PFSK-1 (cell line): ENCODE data around the gene ZNF320.

Experiments used
- FOXP2 ChIP-seq: optimal IDR thresholded peaks from 2 replicates; pipeline ENCODE3; 2011; ENCODE audit warnings: borderline replicate concordance, control low read depth, inconsistent platforms; ENCODE audit not compliant: insufficient read depth; ENCODE audit errors: extremely low read length, extremely low read depth
- POLR2AphosphoS5 ChIP-seq: IDR thresholded peaks from 2 replicates; pipeline ENCODE4 v1.6.1; 2012; ENCODE audit warnings: low read depth, mild to moderate bottlenecking, control low read depth, low read length, moderate library complexity
- REST ChIP-seq, 2 experiments: IDR thresholded peaks; 2 replicates each; pipeline versions ENCODE4 v1.6.1 to v1.8.0; 2011 to 2012; ENCODE audit warnings: low read depth in 2 of 2, low read length in 2 of 2, control low read depth in 1 of 2, inconsistent platforms in 1 of 2, mild to moderate bottlenecking in 1 of 2, moderate library complexity in 1 of 2; ENCODE audit not compliant: insufficient read depth in 1 of 2
- SIN3A ChIP-seq: IDR thresholded peaks from 2 replicates; pipeline ENCODE4 v1.6.1; 2012; ENCODE audit warnings: mild to moderate bottlenecking, low read length, moderate library complexity, borderline replicate concordance; ENCODE audit not compliant: insufficient read depth
- TAF1 ChIP-seq: IDR thresholded peaks from 2 replicates; pipeline ENCODE4 v1.6.1; 2012; ENCODE audit warnings: low read length, control low read depth, borderline replicate concordance; ENCODE audit not compliant: insufficient read depth

The ZNF320 gene

GRCh38 chr19:52936151-52936953 lies 38.9 kb upstream of the ZNF320 start:
- TF ChIP-seq POLR2AphosphoS5 (no peak), REST (IDR thresholded peaks at IDR 0.05; ENCODE audit: insufficient read depth in 1 of 2, low read depth in 2 of 2, low read length in 2 of 2) (no peak), FOXP2 (no peak), TAF1 (no peak), SIN3A (no peak)

- TF ChIP-seq SIN3A (no peak), POLR2AphosphoS5 (no peak), REST (IDR thresholded peaks at IDR 0.05; ENCODE audit: insufficient read depth in 1 of 2, low read depth in 2 of 2, low read length in 2 of 2) (no peak), TAF1 (no peak), FOXP2 (no peak)
These were observed 38.0 kb upstream of the ZNF320 start for GRCh38 chr19:52935434-52935833.

GRCh38 chr19:52923778-52924593 lies 26.6 kb upstream of the ZNF320 start:
- TF ChIP-seq REST (IDR thresholded peaks at IDR 0.05; ENCODE audit: insufficient read depth in 1 of 2, low read depth in 2 of 2, low read length in 2 of 2) (no peak), TAF1 (no peak), FOXP2 (no peak), POLR2AphosphoS5 (no peak), SIN3A (no peak)

GRCh38 chr19:52922841-52923777 lies 25.7 kb upstream of the ZNF320 start, which contains the start of gene ZNF888:
ZNF888 (minus strand) TSS chr19:52923428; CDS start chr19:52917873, 5,555 bp downstream.
- TF ChIP-seq POLR2AphosphoS5 (no peak), SIN3A (no peak), REST (IDR thresholded peaks at IDR 0.05; ENCODE audit: insufficient read depth in 1 of 2, low read depth in 2 of 2, low read length in 2 of 2) (no peak), TAF1 (no peak), FOXP2 (no peak)
